ENCODE results near the gene DDX20. TPM values are rescaled to one million over a fixed set of nuclear protein-coding genes. Genes with fewer than 3 reads are reported as not detected.

Gene DDX20
- polyA plus RNA-seq, 1 of the 3 experiments (the other 2 are of a cell fraction): 3.8 TPM

DNA sequence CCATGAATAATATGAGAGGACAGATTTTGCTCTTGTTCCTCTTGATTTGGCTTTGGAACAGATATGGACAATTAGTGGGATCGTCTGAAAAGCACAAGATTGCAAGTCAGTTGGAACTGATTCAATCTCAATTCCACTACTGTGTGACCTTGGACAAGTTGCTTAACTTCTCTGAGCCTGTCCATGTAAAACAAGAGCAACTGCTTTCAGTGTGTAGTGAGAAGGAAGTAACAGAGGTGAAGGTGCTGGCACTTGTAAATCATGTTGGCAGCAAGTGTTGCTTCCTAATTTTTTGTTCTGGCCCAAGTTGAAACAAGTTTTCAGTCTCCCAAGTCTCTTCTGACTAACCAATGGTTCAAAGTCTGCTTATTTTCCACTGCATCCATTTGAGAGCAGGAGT is 31.8 kb upstream of the DDX20 start:
- CTCF ChIA-PET: interaction anchor here (0.9 kb wide), 1 partner anchor 9 kb away, joined by 3 read pairs; no protein-coding TSS in a partner anchor
- TF ChIP-seq, protein P1, sequence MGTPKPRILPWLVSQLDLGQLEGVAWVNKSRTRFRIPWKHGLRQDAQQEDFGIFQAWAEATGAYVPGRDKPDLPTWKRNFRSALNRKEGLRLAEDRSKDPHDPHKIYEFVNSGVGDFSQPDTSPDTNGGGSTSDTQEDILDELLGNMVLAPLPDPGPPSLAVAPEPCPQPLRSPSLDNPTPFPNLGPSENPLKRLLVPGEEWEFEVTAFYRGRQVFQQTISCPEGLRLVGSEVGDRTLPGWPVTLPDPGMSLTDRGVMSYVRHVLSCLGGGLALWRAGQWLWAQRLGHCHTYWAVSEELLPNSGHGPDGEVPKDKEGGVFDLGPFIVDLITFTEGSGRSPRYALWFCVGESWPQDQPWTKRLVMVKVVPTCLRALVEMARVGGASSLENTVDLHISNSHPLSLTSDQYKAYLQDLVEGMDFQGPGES (IDR thresholded peaks at IDR 0.05; ENCODE audit: low read depth, low read length): no peak
- TF ChIP-seq TCF12 (IDR thresholded peaks at IDR 0.05): no peak
- TF ChIP-seq SIN3A (IDR thresholded peaks at IDR 0.05; ENCODE audit: borderline replicate concordance, low read depth, low read length): no peak
- no peak for TF ChIP-seq FOXJ3 (CRISPR knock-in tag; IDR thresholded peaks at IDR 0.05)
- TF ChIP-seq EP300 (IDR thresholded peaks at IDR 0.05; ENCODE audit: borderline replicate concordance in 1 of 2, low read depth in 1 of 2, low read length in 1 of 2): no peak
- no peak for TF ChIP-seq NFIC (IDR thresholded peaks at IDR 0.05; ENCODE audit: borderline replicate concordance)
- TF ChIP-seq TEAD4 (IDR thresholded peaks at IDR 0.05; ENCODE audit: borderline replicate concordance, insufficient read depth): no peak
- TF ChIP-seq, protein P2, sequence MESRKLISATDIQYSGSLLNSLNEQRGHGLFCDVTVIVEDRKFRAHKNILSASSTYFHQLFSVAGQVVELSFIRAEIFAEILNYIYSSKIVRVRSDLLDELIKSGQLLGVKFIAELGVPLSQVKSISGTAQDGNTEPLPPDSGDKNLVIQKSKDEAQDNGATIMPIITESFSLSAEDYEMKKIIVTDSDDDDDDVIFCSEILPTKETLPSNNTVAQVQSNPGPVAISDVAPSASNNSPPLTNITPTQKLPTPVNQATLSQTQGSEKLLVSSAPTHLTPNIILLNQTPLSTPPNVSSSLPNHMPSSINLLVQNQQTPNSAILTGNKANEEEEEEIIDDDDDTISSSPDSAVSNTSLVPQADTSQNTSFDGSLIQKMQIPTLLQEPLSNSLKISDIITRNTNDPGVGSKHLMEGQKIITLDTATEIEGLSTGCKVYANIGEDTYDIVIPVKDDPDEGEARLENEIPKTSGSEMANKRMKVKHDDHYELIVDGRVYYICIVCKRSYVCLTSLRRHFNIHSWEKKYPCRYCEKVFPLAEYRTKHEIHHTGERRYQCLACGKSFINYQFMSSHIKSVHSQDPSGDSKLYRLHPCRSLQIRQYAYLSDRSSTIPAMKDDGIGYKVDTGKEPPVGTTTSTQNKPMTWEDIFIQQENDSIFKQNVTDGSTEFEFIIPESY (IDR thresholded peaks at IDR 0.05; ENCODE audit: borderline replicate concordance, low read depth): no peak
- no peak for TF ChIP-seq GATA2 (CRISPR knock-in tag; IDR thresholded peaks at IDR 0.05)

DNA sequence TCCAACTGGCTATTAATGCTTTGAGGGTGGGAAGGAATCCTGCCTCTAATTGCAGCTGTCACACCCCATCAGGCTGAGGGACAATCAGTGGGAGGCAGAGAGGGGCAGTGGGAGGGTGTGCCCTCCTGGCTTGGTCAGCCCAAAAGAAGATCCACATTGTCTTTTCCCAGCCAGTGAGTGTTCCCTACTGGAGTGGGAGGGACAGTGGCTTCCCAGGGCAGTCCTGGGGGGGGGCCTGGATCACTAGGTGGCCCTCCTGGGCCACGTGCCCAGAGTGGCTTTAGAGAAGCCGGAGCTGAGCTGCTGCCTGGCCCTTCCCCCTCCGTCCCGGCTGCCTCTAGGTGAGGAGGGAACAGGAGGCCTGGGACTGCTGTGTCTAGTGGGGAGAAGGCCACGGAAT is 30.5 kb upstream of the DDX20 start:
- Histone ChIP-seq H4K20me1 (ENCODE audit: insufficient read depth) (no peaks in the 10 kb centered on the region), H3K79me2 (ENCODE audit: insufficient read depth) (no peaks in the 10 kb centered on the region), H3F3A (replicated peaks; ENCODE audit: insufficient read depth) (no peaks in the 10 kb centered on the region), H3K27me3 (ENCODE audit: insufficient read depth) (no peaks in the 10 kb centered on the region), H3K4me2 (no peak overlapping the region), H3K27ac (ENCODE audit: low read depth in 2 of 2, low read length in 1 of 2) (no peak overlapping the region), H3K4me1 (ENCODE audit: control insufficient read depth in 1 of 2, insufficient read depth in 2 of 2, low read depth in 1 of 2, low read length in 1 of 2) (no peaks in the 10 kb centered on the region), H3K4me3 (ENCODE audit: low read depth in 2 of 2, low read length in 1 of 2) (no peak overlapping the region), H3K9me3 (no peaks in the 10 kb centered on the region), H3K36me3 (replicated peaks in 1 of 2; ENCODE audit: control insufficient read depth in 1 of 2, insufficient read depth in 2 of 2, low read length in 1 of 2) (no peaks in the 10 kb centered on the region), H2AFZ (ENCODE audit: low read depth) (no peak overlapping the region), H3K9ac (no peak overlapping the region), H3K9me2 (no peaks in the 10 kb centered on the region)
- DNase-seq: no peak
- CTCF ChIA-PET: interaction anchor here (0.7 to 2.4 kb wide), 5 partner anchors 10 to 217 kb away, joined by 3 to 11 read pairs (median 6); no protein-coding TSS in a partner anchor
- POLR2A ChIA-PET: interaction anchor here (0.7 kb wide), 1 partner anchor 14 kb away, joined by 3 read pairs; the partner anchor contains the start of gene INKA2
- 83% methylated on average over 1 of the region's 5 CpGs for WGBS (ENCODE audit: low lambda C conversion rate)
- TF ChIP-seq JUND (IDR thresholded peaks at IDR 0.05): no peak
- no peak for TF ChIP-seq NRF1 (IDR thresholded peaks at IDR 0.05; ENCODE audit: low read depth, low read length)
- TF ChIP-seq, protein P3, sequence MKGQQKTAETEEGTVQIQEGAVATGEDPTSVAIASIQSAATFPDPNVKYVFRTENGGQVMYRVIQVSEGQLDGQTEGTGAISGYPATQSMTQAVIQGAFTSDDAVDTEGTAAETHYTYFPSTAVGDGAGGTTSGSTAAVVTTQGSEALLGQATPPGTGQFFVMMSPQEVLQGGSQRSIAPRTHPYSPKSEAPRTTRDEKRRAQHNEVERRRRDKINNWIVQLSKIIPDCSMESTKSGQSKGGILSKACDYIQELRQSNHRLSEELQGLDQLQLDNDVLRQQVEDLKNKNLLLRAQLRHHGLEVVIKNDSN (IDR thresholded peaks at IDR 0.05; ENCODE audit: borderline replicate concordance, low read depth): no peak
- TF ChIP-seq, protein P2 (IDR thresholded peaks at IDR 0.05; ENCODE audit: borderline replicate concordance, low read depth): no peak
- no peak for TF ChIP-seq RCOR1 (IDR thresholded peaks at IDR 0.05; ENCODE audit: low read length)
- TF ChIP-seq GABPA (IDR thresholded peaks at IDR 0.05; ENCODE audit: low read depth): no peak
- TF ChIP-seq SMC3 (IDR thresholded peaks at IDR 0.05; ENCODE audit: low read depth, low read length): no peak
- TF ChIP-seq, protein P4, sequence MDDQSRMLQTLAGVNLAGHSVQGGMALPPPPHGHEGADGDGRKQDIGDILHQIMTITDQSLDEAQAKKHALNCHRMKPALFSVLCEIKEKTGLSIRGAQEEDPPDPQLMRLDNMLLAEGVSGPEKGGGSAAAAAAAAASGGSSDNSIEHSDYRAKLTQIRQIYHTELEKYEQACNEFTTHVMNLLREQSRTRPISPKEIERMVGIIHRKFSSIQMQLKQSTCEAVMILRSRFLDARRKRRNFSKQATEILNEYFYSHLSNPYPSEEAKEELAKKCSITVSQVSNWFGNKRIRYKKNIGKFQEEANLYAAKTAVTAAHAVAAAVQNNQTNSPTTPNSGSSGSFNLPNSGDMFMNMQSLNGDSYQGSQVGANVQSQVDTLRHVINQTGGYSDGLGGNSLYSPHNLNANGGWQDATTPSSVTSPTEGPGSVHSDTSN (IDR thresholded peaks at IDR 0.05): no peak
- no peak for TF ChIP-seq TEAD4 (IDR thresholded peaks at IDR 0.05; ENCODE audit: borderline replicate concordance, insufficient read depth)
- TF ChIP-seq RAD21 (IDR thresholded peaks at IDR 0.05; ENCODE audit: low read length): no peak
- TF ChIP-seq EP300 (IDR thresholded peaks at IDR 0.05; ENCODE audit: borderline replicate concordance in 1 of 2, low read depth in 1 of 2, low read length in 1 of 2): no peak
- no peak for TF ChIP-seq TCF12 (IDR thresholded peaks at IDR 0.05)
- TF ChIP-seq, protein P1 (IDR thresholded peaks at IDR 0.05; ENCODE audit: low read depth, low read length): no peak
- TF ChIP-seq, protein P5, sequence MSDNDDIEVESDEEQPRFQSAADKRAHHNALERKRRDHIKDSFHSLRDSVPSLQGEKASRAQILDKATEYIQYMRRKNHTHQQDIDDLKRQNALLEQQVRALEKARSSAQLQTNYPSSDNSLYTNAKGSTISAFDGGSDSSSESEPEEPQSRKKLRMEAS (IDR thresholded peaks at IDR 0.05; ENCODE audit: low read depth): no peak

More for the DNA sequence above, 31.8 kb upstream of the DDX20 start:
- DNase-seq: no peak
- H3K27me3 ChIP-seq (ENCODE audit: insufficient read depth): no peaks in the 10 kb centered on the region
- 38% methylated on average over 1 of the region's 1 CpG for WGBS (ENCODE audit: low lambda C conversion rate)
- no peaks in the 10 kb centered on the region for H3F3A ChIP-seq (replicated peaks; ENCODE audit: insufficient read depth)
- no peak overlapping the region for H3K27ac ChIP-seq (ENCODE audit: low read depth in 2 of 2, low read length in 1 of 2)
- H4K20me1 ChIP-seq (ENCODE audit: insufficient read depth): no peaks in the 10 kb centered on the region
- no peaks in the 10 kb centered on the region for H3K36me3 ChIP-seq (replicated peaks in 1 of 2; ENCODE audit: control insufficient read depth in 1 of 2, insufficient read depth in 2 of 2, low read length in 1 of 2)
- H3K9ac ChIP-seq: no peak overlapping the region
- no peaks in the 10 kb centered on the region for H3K9me2 ChIP-seq
- no peak overlapping the region for H3K4me3 ChIP-seq (ENCODE audit: low read depth in 2 of 2, low read length in 1 of 2)
- no peak overlapping the region for H2AFZ ChIP-seq (ENCODE audit: low read depth)
- no peaks in the 10 kb centered on the region for H3K9me3 ChIP-seq
- no peaks in the 10 kb centered on the region for H3K79me2 ChIP-seq (ENCODE audit: insufficient read depth)
- POLR2A ChIA-PET: no interaction called here
- no peaks in the 10 kb centered on the region for H3K4me1 ChIP-seq (ENCODE audit: control insufficient read depth in 1 of 2, insufficient read depth in 2 of 2, low read depth in 1 of 2, low read length in 1 of 2)
- H3K4me2 ChIP-seq: no peak overlapping the region

Data from SK-N-SH (cell line).